ENCODE data around the gene HSF5.

- no peak for TF ChIP-seq CTCF (conservative IDR thresholded peaks at IDR 0.05; ENCODE audit: low read depth, low read length)
- no peak for TF ChIP-seq EZH2 (IDR thresholded peaks at IDR 0.05; ENCODE audit: low read length, unreplicated experiment)
Observed at GRCh38 chr17:58491510-58492045, 3.4 kb upstream of the HSF5 start.
